Erythroblast (primary cell): ENCODE data around the gene BLOC1S3.

Experiments used
- GATA1 ChIP-seq: IDR thresholded peaks from 2 replicates; pipeline ENCODE4 v1.6.1; 2011; ENCODE audit warnings: low read depth, mild to moderate bottlenecking, control low read depth, low read length, moderate library complexity
- POLR2A ChIP-seq: IDR thresholded peaks from 2 replicates; pipeline ENCODE4 v1.6.1; 2011; ENCODE audit warnings: mild to moderate bottlenecking, low read length

GRCh38 chr19:45215391-45216191 lies 37.0 kb downstream of the BLOC1S3 start:
- TF ChIP-seq POLR2A (no peak), GATA1 (no peak)
